ENCODE results near the gene CDK14.

The CDK14 gene

DNA sequence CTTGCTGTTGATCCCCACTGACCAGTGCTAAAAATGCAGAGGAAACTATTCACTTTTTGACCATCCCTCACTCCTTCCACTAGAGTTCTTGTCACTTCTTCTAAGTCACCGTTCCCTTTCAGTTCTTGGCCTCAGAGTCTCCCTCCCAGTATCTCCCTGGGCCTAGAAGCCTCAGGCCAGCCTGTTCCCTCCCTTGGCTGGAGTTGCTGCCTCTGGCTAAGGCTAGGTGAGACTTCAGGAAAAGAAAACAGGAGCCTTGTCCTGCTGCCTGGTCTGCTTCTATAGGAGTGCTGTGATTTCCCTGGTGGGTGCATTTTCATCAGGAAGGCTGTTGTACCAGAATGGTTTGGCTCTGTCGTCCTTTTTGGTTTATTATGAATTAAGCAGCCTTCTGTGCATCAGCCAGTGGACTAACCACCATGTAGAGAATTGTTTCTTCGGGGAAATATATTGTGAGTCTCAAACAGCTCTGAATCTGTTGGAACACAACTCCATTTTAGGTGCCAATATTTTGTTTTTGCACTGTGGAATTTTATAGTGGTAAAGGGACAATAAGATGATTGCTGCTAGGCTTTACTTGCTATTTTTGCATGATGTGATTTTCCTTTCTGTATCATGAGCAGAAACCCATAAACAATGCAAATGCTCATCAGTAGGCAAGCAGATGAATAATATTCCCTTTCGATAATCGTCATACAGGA is 434.7 kb downstream of the CDK14 start:
- TF ChIP-seq, protein P1, sequence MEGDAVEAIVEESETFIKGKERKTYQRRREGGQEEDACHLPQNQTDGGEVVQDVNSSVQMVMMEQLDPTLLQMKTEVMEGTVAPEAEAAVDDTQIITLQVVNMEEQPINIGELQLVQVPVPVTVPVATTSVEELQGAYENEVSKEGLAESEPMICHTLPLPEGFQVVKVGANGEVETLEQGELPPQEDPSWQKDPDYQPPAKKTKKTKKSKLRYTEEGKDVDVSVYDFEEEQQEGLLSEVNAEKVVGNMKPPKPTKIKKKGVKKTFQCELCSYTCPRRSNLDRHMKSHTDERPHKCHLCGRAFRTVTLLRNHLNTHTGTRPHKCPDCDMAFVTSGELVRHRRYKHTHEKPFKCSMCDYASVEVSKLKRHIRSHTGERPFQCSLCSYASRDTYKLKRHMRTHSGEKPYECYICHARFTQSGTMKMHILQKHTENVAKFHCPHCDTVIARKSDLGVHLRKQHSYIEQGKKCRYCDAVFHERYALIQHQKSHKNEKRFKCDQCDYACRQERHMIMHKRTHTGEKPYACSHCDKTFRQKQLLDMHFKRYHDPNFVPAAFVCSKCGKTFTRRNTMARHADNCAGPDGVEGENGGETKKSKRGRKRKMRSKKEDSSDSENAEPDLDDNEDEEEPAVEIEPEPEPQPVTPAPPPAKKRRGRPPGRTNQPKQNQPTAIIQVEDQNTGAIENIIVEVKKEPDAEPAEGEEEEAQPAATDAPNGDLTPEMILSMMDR (IDR thresholded peaks at IDR 0.05; ENCODE audit: low read depth, low read length) = no peak
- Histone ChIP-seq H3K9me3 (no peaks in the 10 kb centered on the region), H3K36me3 (no peaks in the 10 kb centered on the region), H3K4me3 (ENCODE audit: low read depth, low read length) (no peak overlapping the region), H3K27me3 (no peaks in the 10 kb centered on the region), H3K4me1 (no peaks in the 10 kb centered on the region)
- DNase-seq = no peak

DNA sequence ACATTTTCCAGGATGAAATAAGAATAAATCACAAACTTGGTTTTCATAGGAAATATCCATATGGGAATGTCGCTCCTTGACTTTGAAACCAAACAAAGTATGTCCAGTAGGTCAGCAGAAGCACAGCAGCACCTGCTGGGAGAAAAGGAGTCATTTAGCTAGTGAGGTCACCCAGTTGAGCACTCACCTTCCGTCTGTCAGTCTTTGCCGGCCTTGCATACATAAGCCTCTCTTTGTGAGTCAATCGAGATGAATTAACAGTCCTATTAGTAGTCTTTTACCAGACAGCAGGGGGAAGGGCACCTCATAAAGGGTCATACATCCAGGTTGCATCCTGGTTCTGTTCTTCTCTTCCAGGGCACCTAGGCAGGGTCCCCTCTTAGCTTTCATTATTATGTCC is 435.6 kb downstream of the CDK14 start:
- no peak for DNase-seq
- no peak overlapping the region for H3K4me3 ChIP-seq (ENCODE audit: low read depth, low read length)
- TF ChIP-seq, protein P1 (IDR thresholded peaks at IDR 0.05; ENCODE audit: low read depth, low read length) = no peak
- H3K27me3 ChIP-seq = no peaks in the 10 kb centered on the region
- H3K9me3 ChIP-seq = no peaks in the 10 kb centered on the region
- H3K36me3 ChIP-seq = no peaks in the 10 kb centered on the region
- H3K4me1 ChIP-seq = no peaks in the 10 kb centered on the region

DNA sequence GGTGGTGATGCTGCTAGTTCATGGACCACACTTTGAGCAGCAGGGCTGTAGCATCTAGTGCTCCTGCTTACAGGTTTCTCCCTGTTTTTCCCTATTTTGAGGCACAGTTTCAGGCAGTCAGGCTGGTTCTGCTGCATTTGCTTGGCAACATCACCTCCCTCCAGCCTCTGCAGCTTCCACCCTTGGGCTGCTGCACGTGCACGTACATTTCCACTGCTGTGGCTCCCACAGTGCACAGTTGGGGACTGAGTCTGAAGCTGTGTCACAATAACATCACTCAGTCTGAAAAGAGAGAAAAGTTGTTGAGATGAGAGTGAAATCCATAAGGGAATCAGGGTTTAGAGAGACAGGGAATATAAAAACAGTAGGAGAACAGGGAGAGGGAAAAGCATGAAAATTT is 437.5 kb downstream of the CDK14 start:
- TF ChIP-seq, protein P1 (IDR thresholded peaks at IDR 0.05; ENCODE audit: low read depth, low read length) = no peak
- H3K36me3 ChIP-seq = no peaks in the 10 kb centered on the region
- DNase-seq = no peak
- no peak overlapping the region for H3K4me3 ChIP-seq (ENCODE audit: low read depth, low read length)
- no peaks in the 10 kb centered on the region for H3K9me3 ChIP-seq
- no peaks in the 10 kb centered on the region for H3K27me3 ChIP-seq
- H3K4me1 ChIP-seq = no peaks in the 10 kb centered on the region

DNA sequence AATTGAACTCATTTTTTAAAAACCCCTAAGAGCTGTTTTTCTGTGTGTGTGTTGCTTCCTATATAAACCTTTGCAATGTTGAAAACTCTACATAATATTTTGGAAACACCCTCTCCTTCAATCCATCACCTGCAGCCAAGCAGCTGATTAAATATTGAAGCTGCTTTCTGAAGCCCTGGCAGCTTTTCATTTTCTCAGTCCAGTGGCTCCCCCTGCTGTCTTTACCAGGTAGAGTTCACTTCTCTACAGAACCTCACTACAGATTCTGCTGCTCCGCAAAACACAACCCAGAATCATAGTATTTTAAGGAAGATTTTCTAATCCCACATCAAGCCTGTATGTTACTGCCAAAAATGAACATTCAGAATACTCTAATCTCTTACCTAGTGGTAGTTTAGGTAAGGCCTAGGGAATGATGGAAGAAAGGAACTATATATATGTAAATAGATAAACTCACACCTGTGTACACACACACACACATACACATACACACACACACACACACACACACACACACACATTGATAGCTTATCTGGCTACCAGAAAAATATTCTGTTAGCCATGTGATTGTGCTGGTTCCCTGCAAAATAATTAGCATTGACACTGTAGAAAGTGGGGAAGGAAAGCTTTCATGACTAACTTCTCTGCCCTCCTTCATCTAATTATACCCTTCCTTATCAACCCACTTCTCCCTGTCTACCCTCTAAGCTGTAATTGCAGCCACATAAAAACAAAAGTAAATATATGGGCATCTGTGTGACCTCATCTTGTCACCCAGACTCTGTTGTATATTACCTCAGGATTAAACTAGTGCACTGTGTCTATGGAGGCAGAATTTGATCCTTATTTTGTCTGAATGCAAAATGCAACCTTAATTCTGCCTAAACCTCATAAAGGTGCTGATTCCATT is 438.6 kb downstream of the CDK14 start:
- TF ChIP-seq, protein P1 (IDR thresholded peaks at IDR 0.05; ENCODE audit: low read depth, low read length) = peak; percentile 46
- no peaks in the 10 kb centered on the region for H3K36me3 ChIP-seq
- DNase-seq = peak; percentile 25
- no peaks in the 10 kb centered on the region for H3K4me1 ChIP-seq
- no peaks in the 10 kb centered on the region for H3K27me3 ChIP-seq
- H3K4me3 ChIP-seq (ENCODE audit: low read depth, low read length) = no peak overlapping the region
- no peaks in the 10 kb centered on the region for H3K9me3 ChIP-seq

DNA sequence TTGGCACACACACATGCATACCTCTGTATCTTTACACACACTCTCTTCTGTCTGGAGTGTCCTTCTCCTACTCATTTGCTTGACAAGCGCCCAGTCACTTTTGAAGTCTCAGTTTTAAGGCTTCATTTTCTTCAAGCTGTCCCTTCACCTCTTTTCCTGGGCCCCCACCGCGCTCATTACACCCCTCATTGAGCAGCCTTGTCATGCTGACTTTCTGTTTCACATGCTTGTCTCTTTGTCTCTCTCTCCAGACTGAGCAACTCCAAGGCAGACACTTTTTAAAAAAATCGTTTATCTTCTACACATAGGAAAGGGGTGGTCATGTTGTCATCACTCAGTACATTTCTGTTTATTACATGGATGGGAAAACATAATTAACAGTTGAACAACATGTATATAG is 442.9 kb downstream of the CDK14 start:
- TF ChIP-seq, protein P1 (IDR thresholded peaks at IDR 0.05; ENCODE audit: low read depth, low read length) = no peak
- Histone ChIP-seq H3K4me1 (no peaks in the 10 kb centered on the region), H3K36me3 (no peaks in the 10 kb centered on the region), H3K4me3 (ENCODE audit: low read depth, low read length) (no peak overlapping the region), H3K27me3 (no peaks in the 10 kb centered on the region), H3K9me3 (no peaks in the 10 kb centered on the region)
- DNase-seq = no peak

DNA sequence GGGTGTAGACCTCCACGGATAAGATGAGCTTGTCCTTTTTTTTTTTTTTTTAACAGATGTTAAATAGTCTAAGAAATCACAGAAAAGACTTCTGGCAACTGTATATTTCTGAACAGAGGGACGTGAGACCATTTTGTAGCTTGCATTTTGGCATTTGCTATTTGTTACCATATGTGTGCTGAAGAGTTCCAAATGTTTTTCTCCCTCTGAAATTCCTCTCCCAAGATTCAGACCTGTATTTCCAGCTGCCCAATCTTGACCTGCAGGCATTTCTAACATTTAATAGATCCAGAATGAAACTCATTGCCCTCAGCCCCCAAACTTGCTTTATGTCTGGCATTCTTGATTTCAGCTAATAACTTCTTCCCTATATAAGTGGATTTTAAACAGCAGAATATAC is 445.0 kb downstream of the CDK14 start:
- Histone ChIP-seq H3K36me3 (no peaks in the 10 kb centered on the region), H3K4me1 (no peaks in the 10 kb centered on the region)

More for the DNA sequence above, 445.0 kb downstream of the CDK14 start:
- no peak overlapping the region for H3K4me3 ChIP-seq (ENCODE audit: low read depth, low read length)
- no peak for DNase-seq
- TF ChIP-seq, protein P1 (IDR thresholded peaks at IDR 0.05; ENCODE audit: low read depth, low read length) = no peak
- no peaks in the 10 kb centered on the region for H3K9me3 ChIP-seq
- no peaks in the 10 kb centered on the region for H3K27me3 ChIP-seq

All from BE2C (cell line).